ENCODE data around the gene ICA1.

The ICA1 gene

DNA sequence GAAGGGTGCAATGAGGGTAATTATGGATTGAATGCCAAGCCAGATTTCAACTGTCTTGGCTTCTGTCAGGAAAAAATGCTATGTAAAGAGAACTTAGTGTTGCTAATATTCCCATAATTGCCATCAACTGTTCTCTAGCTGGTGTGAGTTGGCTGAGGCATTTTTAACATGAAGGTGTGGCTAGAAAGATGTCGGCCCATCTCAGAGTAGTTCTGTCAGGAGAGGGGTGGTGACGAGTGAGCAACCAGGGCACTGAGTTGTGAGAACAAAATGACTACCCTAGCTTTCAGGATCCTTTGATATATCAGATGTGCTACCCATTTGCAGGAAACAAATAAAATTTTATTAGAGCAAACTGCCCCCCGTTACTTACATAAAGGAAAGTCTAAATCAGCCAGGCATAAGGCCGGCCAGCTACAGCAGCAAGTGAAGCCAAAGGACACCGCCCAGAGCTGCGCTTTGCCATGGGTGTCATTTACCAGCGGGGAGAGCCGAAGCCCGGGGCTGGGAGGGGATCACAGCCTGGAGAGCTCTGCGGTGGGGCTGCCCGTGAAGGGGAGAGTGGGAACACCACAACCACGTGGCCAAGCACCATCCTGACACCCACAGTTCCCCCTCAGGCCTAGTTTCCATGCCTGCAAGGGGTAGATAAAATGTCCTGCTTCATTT is 141.4 kb downstream of the ICA1 start:
- Histone ChIP-seq H3K27me3 (ENCODE audit: control insufficient read depth, low read length) (no peaks in the 10 kb centered on the region), H3K27ac (ENCODE audit: low read depth, low read length) (no peak overlapping the region), H3F3A (ENCODE audit: control insufficient read depth, insufficient read depth) (no peaks in the 10 kb centered on the region), H4K20me1 (ENCODE audit: control insufficient read depth, insufficient read depth, low read depth, low read length) (no peaks in the 10 kb centered on the region), H3K36me3 (ENCODE audit: control insufficient read depth, low read length) (no peaks in the 10 kb centered on the region), H3K79me2 (ENCODE audit: control insufficient read depth, low read length) (no peaks in the 10 kb centered on the region), H3K4me1 (ENCODE audit: control insufficient read depth, low read length) (peaks cover 30% of the 10 kb centered on the region), H3K4me3 (ENCODE audit: low read length) (no peak overlapping the region), H3K4me2 (ENCODE audit: low read length) (no peak overlapping the region), H3K9me2 (replicated peaks; ENCODE audit: control insufficient read depth, low read length) (no peaks in the 10 kb centered on the region), H3K9me3 (ENCODE audit: control insufficient read depth, insufficient read depth, low read length) (peaks cover 4% of the 10 kb centered on the region; the same call in 1 of the 2 replicates)
- no peak for TF ChIP-seq CTCF (IDR thresholded peaks at IDR 0.05; ENCODE audit: low read depth, low read length, poor library complexity, severe bottlenecking)
- TF ChIP-seq EZH2phosphoT487 (IDR thresholded peaks at IDR 0.05; ENCODE audit: borderline replicate concordance, low read length) = no peak

DNA sequence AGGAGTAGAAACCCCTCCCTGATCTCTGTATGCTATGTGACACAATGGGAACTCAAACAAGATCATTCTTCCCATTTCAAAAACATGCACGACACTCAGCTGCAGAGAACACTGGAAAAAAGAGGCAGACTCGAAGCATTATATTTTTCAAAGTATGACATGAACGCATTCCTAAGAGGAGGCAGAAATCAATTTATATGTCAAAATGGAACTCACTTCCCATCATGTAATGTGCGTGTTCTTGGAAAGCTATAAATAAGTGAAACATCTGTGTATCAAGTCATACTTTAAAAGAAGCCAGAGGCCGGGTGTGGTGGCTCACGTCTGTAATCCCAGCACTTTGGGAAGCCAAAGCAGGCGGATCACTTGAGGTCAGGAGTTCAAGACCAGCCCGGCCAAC is 142.7 kb downstream of the ICA1 start:
- H3K27me3 ChIP-seq (ENCODE audit: control insufficient read depth, low read length) = no peaks in the 10 kb centered on the region
- H3K36me3 ChIP-seq (ENCODE audit: control insufficient read depth, low read length) = 0 out of 2 replicates have a peak, but pooled peaks cover 4% of the 10 kb centered on the region
- H3K79me2 ChIP-seq (ENCODE audit: control insufficient read depth, low read length) = no peaks in the 10 kb centered on the region
- H3K4me1 ChIP-seq (ENCODE audit: control insufficient read depth, low read length) = peaks cover 35% of the 10 kb centered on the region
- no peak overlapping the region for H3K4me2 ChIP-seq (ENCODE audit: low read length)
- H4K20me1 ChIP-seq (ENCODE audit: control insufficient read depth, insufficient read depth, low read depth, low read length) = no peaks in the 10 kb centered on the region
- H3K9me2 ChIP-seq (replicated peaks; ENCODE audit: control insufficient read depth, low read length) = no peaks in the 10 kb centered on the region
- no peak overlapping the region for H3K27ac ChIP-seq (ENCODE audit: low read depth, low read length)
- no peak overlapping the region for H3K4me3 ChIP-seq (ENCODE audit: low read length)
- TF ChIP-seq CTCF (IDR thresholded peaks at IDR 0.05; ENCODE audit: low read depth, low read length, poor library complexity, severe bottlenecking) (no peak), EZH2phosphoT487 (IDR thresholded peaks at IDR 0.05; ENCODE audit: borderline replicate concordance, low read length) (no peak)
- peaks cover 4% of the 10 kb centered on the region; the same call in 1 of the 2 replicates for H3K9me3 ChIP-seq (ENCODE audit: control insufficient read depth, insufficient read depth, low read length)
- peaks cover 3% of the 10 kb centered on the region; the same call in 1 of the 2 replicates for H3F3A ChIP-seq (ENCODE audit: control insufficient read depth, insufficient read depth)

DNA sequence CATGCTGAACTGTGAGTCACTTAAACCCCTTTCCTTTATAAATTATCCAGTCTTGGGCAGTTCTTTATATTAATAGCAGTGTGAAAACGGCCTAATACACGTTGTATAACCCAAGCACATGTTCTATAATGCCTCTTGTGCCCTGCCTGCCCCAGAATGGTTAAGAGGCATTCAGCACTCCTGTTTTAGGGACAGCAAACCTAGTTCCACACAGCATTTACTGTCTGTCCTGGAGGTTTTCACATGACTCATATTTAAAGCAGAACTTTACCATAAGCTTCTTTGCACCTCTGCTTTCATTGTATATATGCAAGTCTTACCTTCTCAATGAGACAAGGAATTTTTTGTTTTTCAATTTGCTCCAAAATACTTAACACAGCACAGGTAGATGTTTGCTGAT is 144.8 kb downstream of the ICA1 start:
- TF ChIP-seq CTCF (IDR thresholded peaks at IDR 0.05; ENCODE audit: low read depth, low read length, poor library complexity, severe bottlenecking) (no peak), EZH2phosphoT487 (IDR thresholded peaks at IDR 0.05; ENCODE audit: borderline replicate concordance, low read length) (no peak)
- no peak overlapping the region for H3K4me3 ChIP-seq (ENCODE audit: low read length)
- no peaks in the 10 kb centered on the region for H3K79me2 ChIP-seq (ENCODE audit: control insufficient read depth, low read length)
- H3K9me3 ChIP-seq (ENCODE audit: control insufficient read depth, insufficient read depth, low read length) = peaks cover 4% of the 10 kb centered on the region; the same call in 1 of the 2 replicates
- H3K36me3 ChIP-seq (ENCODE audit: control insufficient read depth, low read length) = 0 out of 2 replicates have a peak, but pooled peaks cover 4% of the 10 kb centered on the region
- no peaks in the 10 kb centered on the region for H4K20me1 ChIP-seq (ENCODE audit: control insufficient read depth, insufficient read depth, low read depth, low read length)
- H3K9me2 ChIP-seq (replicated peaks; ENCODE audit: control insufficient read depth, low read length) = no peaks in the 10 kb centered on the region
- H3K4me1 ChIP-seq (ENCODE audit: control insufficient read depth, low read length) = peaks cover 42% of the 10 kb centered on the region
- peaks cover 3% of the 10 kb centered on the region; the same call in 1 of the 2 replicates for H3F3A ChIP-seq (ENCODE audit: control insufficient read depth, insufficient read depth)
- H3K27me3 ChIP-seq (ENCODE audit: control insufficient read depth, low read length) = no peaks in the 10 kb centered on the region
- H3K4me2 ChIP-seq (ENCODE audit: low read length) = no peak overlapping the region
- no peak overlapping the region for H3K27ac ChIP-seq (ENCODE audit: low read depth, low read length)

Data from DOHH2 (cell line).